Inflammatory macrophage (primary cell): ENCODE measurements around the gene S1PR4.
"Not testable (repeated sequence)": the region's sequence is repeated elsewhere in the genome, so short reads cannot be mapped to it uniquely, and the experiment has no call there.

Source experiments
- DNase-seq, 2 donors: peaks; one replicate each; pipeline ENCODE4 v3.0.0-alpha.2; 2020 to 2022

The S1PR4 gene

DNA sequence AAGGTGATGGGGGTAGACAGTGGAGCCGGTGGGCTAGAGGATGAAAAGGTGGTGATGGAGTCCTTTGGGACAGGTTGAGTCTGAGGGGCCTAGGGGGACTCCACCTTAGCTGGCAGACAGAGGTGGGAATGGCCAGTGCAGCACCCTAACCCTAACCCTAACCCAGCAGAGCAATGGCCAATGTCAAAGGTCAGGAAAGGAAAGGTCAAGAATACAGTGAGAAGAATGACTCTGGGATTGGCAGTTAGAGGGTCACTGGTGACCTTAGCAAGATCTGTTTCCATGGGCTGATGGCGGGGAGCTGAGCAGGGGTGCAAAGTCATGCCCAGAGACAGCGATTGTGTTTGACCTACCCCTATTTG is 26.2 kb upstream of the S1PR4 start:
- no peak for DNase-seq

DNA sequence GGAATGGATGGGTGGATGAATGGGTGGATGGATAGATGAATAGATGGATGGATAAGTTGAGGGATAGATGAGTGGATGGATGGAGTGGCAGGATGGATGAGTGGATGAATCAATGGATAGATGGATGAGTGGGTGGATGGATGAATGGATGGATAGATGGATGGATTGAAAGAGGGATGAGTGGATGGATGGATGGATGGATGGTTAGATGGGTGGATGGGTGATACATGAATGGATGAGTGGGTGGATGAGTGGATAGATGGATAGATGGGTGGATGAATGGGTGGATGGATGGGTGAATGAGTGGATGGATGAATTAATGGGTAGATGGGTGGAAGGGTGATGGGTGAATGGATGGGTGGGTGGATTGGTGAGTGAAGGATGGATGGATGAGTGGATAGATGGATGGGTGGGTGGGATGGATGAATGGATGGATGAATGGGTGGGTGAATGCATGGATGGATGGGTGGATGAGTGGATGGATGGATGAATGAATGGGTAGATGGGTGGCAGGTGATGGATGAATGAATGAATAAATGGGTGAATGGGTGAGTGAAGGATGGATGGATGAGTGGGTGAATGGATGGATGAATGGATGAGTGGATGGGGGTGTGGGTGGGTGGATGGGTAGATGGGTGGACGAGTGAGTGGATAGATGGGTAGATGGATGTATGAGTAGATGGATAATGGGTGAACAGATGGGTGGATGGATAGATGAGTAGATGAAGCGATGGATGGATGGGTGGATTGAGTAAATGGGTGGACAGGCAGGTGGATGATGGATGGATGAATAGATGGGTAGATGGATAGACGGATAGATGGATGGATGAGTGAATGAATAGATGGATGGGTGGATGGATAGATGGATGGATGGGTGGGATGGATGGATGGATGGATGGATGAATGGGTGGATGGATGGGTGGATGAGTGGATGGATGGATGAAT is 25.0 kb upstream of the S1PR4 start:
- DNase-seq = no peak

DNA sequence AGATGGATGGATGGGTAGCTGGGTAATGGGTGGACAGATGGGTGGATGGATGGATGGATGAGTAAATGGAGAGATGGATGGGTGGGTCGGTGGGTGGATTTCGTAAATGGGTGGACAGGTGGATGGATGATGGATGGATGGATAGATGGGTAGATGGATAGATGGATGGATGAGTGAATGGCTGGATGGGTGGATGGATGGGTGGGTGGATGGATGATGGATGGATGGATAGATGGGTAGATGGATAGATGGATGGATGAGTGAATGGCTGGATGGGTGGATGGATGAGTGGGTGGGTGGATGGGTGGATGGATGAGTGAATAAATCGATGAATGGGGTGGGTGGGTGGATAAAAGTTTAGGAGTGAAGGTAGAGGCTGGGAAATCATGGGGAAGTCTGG is 24.1 kb upstream of the S1PR4 start:
- DNase-seq = not testable (repeated sequence)

DNA sequence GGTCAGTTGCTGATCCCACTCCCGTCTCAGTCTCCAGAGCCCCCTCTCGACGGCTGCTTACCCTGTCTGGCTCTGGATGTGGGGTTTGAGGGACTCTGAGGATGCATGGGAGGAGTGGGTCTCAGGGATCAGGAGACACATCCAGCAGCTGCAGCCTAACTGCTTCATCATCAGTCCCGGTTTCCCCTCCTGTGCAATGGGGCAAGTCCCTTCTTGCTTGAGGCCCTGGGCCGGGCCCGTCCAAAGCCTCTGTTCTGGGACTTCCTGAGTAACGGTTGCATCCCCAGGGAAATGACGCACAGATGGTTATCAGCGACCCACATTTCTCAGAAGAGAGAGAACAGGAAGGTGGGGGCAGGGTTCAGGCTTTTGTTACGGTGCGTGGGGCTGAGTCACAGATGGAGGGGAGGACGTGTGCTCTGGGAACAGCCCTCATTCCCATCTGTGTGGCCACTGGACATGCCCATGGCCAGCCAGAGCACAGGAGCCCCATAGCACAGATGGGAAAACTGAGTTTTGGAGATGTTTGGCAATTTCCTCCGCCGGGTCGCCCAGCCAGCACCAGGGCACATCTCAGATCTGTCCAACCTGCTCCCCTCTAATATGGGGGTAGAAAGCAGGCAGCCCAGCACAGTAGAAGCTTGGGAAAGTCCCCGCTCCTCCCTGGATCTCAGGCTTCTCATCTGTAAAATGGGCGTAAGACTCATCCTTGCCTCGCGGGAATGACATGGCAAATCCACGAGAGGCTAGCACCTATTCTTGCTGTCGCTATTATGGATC is 23.4 kb upstream of the S1PR4 start:
- peak; percentile 92 to 94 for DNase-seq

DNA sequence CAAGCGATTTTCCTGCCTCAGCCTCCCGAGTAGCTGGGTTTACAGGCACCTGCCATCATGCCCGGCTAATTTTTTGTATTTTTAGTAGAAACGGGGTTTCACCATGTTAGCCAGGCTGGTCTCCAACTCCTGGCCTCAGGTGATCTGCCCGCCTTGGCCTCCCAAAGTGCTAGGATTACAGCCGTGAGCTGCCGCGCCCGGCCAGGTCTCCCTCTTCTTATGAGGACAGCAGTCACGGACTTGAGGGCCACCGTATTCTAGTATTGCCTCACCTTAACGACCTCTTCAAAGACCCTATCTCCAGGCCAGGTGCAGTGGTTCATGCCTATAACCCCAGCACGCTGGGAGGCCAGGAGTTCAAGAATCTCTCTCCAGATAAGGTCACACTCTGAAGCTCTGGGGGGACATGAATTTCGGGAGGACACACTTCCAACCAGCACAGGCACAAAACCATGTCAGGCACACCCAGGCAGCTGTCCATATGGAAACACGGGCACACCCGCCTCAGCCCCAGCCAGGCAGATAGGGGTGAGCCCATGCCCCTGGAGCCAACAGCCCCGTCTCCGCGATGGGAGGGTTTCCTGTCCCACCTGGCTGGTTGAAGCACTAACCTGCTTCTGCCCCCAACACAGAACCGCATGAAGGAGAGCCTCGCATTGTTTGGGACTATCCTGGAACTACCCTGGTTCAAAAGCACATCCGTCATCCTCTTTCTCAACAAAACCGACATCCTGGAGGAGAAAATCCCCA is 21.3 kb upstream of the S1PR4 start:
- DNase-seq = no peak

DNA sequence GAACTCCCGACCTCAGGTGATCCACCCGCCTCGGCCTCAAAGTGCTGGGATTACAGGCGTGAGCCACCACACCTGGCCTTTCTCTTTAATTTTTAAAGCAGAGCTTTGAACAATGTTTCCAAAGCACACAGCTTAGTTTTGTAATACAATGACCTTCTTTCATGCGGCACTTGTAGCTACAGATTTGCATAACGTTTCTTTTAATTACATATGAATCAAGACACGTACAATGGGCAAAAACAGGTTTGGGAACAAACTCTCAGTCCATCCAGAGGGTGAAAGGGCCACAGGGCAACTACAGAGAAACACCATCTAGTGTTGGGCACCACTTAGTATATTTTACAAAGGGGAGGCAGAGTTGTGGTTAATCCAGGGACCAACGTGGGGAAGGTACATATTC is 19.0 kb upstream of the S1PR4 start:
- no peak for DNase-seq

DNA sequence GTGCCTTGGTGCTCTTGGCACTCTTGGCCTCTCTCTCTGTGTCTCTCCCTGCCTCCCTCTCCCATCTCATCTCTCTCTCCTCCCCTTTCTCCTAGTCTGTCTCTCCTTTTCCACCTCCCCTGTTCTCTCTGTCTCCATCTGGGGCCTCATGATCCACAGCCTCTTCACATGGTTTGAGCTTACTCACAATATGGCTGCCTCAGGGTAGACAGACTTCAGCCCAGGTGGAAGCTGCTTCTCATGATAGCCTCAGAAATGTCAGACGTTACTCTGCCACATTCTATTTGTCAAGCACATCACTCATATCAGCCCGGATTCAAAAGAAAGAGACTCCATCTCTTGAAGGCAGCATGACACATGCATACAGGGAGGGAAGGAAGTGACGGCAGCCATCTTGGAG is 18.4 kb upstream of the S1PR4 start:
- DNase-seq = no peak

DNA sequence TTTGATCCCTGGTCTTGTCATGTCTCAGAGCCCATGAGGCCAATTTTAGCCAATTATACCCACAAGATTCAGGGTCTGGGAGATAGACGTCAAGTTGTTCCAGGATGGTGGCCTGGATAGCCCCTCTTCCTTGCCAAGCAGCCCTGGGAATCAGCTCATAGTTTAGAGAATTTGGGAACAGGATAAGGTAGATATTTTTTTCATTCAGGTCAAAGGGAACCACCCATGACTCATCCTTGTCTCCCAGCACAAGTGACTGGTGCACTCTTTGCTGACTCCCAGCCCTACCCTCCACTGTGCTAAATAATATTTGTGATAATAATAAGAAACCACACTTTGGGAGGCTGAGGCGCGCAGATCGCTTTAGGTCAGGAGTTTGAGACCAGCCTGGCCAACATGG is 17.1 kb upstream of the S1PR4 start:
- DNase-seq = no peak

DNA sequence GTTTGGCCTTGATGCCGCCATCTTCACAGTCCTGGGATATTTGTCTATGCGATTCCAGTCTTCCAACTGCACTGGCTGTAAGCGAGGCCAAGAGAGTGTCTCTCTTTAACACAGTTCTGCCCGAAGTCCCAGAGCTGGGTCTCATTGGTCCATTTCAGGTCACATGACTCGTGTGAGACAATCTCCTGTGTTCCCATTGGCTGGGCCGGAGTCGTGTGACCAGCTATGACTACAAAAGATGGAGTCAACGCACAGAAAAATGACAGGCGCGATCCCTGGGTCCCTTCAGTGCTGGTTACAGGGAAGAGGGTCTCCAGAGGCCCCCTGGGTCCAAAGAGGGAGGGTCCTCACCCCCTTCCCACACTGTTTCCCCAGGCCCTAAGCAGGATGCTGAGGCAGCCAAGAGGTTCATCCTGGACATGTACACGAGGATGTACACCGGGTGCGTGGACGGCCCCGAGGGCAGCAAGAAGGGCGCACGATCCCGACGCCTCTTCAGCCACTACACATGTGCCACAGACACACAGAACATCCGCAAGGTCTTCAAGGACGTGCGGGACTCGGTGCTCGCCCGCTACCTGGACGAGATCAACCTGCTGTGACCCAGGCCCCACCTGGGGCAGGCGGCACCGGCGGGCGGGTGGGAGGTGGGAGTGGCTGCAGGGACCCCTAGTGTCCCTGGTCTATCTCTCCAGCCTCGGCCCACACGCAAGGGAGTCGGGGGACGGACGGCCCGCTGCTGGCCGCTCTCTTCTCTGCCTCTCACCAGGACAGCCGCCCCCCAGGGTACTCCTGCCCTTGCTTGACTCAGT is 15.9 kb upstream of the S1PR4 start:
- peak in 1 of 2 donors; percentile 24 for DNase-seq

DNA sequence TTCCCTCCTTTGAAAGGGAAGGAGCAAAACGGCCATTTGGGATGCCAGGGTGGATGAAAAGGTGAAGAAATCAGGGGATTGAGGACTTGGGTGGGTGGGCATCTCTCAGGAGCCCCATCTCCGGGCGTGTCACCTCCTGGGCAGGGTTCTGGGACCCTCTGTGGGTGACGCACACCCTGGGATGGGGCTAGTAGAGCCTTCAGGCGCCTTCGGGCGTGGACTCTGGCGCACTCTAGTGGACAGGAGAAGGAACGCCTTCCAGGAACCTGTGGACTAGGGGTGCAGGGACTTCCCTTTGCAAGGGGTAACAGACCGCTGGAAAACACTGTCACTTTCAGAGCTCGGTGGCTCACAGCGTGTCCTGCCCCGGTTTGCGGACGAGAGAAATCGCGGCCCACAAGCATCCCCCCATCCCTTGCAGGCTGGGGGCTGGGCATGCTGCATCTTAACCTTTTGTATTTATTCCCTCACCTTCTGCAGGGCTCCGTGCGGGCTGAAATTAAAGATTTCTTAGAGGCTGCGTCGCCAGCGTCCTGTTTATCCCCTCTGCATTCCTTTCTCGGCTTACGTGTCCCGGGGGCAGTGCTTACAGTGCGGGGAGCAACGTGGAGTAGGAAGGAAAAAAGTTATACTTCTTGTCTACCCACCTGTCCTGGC is 15.2 kb upstream of the S1PR4 start:
- peak; percentile 62 to 69 for DNase-seq

DNA sequence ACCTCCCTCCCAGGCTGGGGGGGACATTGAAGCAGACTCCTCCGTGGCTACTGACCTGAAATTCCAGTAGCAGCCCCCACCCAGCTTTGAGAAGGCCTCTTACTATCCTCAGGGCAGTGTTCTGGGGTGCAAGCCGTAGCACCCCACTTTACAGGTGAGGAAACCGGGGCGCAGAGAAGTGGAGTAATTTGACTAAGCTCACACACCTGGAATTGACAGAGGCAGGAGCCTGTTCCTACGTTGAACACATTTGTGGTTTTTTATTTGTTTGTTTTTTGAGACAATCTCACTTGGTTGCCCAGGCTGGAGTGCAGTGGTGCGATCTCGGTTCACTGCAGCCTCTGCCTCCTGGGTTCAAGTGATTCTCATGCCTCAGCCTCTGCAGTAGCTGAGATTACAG is 14.6 kb upstream of the S1PR4 start:
- DNase-seq = no peak

DNA sequence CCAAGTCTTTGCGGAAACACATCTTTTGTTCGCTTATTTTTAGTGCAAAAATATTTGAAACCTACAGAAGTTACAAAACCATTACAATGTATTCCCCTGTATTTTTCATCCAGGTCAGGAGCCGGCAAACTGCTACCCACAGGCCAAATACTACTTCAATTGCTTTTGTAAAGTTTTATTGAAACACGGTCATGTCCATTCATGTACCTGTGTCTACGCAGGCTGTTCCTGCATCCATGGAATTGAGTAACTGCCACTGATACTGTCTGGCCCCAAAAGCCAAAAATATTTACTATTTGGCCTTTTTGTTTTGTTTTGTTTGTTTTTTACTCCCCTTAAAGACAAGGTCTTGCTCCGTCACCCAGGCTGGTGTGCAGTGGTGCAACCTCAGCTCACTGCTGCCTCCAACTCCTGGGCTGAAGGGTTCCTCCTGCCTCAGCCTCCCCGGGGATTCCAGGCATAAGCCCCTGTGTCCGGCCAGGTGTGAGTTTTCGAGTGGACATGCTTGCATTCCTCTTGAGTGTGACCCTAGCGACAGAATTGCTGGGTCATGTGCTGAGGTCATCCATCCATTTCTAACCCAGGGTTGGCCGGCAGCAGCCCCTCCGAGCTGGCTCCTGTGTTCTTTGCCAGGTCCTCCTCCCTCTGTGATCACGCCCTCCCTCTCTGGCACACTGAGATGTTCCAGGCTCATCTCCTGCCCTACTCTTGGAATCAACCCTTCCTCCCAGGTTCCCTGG is 10.9 kb upstream of the S1PR4 start:
- DNase-seq = no peak

DNA sequence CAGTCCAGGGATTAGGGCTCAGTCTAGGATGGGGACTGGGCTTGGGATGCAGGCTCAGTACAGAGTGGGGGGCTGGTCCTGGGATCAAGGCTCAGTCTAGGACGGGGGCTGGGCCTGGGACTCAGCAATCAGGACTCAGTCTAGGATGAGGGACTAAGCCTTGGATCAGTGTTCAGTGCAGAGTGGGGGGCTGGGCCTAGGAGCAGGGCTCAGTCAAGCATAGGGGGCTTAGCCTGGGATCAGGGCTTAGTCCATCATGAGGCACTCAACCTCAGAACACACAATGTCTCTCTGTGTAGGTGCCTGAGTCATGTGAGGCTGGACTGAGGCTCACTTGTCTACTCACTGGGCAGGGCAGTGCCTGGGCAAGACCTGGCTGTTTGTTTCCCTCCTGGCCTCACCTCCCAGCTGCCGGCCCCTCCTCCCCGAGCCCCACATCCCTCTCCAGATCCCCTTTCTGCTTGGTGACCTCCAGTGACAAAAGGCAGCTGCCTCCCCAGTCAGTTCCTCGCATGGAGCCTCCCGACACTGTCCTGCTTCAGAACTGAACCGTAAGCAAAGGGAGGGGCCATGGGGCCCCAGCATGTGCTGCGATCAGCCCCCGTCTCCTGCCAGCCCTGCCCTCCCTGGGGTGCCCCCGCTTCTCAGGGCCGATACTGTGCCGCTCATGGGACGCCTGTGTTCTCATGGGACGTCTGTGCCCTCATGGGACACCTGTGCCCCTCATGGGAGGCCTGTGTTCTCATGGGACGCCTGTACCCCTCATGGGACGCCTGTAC is 6.5 kb upstream of the S1PR4 start:
- DNase-seq = peak in 1 of 2 donors; percentile 8

DNA sequence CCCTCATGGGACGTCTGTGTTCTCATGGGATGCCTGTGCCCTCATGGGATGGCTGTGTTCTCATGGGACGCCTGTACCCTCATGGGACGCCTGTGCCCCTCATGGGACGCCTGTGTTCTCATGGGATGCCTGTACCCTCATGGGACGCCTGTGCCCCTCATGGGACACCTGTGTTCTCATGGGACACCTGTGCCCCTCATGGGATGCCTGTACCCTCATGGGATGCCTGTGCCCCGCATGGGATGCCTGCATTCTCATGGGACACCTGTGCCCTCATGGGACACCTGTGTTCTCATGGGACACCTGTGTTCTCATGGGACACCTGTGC is 5.9 kb upstream of the S1PR4 start:
- not testable (repeated sequence) for DNase-seq

DNA sequence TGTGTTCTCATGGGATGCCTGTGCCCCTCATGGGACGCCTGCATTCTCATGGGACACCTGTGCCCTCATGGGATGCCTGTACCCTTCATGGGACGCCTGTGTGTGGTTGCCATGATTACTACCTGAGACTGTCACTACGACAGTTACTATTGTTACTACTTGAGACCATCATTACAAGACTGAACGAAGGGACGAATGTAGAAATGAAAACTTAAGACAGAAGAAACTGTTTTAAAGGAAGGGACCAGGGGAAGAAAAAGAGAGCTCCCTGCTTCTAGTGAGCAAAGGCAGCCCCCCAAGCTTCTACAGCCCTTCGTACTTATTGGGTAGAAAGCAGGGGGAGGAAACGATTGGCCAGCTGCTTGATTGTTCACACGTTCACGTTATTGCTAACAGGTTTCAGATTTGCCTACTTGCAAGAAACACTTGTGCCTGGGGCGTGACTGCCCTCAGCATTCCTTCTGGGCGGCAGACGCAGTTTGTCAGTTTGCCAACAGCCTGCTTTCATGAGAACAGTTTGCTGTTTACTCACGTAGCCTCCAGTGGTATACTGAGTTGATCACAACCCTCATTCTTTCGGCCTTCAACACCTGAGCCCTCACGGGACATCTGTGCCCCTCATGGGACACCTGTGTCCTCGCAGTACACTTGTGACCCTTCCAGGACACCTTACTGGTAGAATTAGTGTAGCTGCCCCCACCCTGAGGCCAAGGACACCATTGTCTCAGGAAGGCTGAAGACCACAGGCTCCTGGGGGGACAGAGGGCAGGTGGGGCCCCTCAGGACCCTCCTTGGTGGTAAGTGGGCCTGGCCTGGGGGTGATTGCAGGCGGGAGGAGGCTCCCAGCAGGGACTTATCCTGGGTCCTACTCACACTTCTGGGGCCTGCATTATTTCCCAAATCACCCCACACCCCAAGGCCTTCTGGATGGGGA is 2.5 kb upstream of the S1PR4 start:
- no peak for DNase-seq

DNA sequence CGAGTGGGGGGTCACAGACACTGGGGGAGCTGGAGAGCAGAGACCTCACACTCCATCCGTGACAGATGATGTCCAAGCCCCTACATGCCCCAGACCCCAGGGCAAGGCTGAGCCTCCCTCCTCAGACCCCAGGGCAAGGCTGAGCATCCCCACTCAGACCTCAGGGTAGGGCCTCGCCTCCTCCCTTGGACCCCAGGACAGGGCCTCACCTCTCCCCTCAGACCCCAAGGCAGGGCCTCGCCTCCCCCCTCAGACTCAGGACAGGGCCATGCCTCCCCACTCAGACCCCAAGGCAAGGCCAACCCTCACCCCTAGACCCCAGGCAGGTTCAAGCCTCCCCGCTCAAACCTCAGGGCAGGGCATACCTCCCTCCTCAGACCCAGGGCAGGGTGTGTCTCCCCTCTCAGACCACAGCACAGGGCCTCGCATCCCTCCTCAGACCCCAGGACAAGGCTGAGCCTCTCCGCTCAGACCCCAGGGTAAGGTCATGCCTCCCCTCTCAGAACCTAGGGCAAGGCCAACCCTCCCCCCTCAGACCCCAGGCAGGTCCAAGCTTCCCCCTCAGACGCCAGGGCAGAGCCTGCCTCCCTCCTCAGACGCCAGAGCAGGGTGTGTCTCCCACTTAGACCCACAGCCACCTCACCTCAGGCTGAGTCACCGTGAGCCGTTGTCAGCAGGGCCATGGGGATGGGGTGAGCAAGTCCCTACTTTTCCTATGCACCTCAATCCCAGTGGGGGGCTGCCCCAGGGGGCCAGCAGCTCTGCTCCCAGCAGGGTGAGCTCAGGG is 1.7 kb upstream of the S1PR4 start:
- peak in 1 of 2 donors; percentile 55 for DNase-seq

DNA sequence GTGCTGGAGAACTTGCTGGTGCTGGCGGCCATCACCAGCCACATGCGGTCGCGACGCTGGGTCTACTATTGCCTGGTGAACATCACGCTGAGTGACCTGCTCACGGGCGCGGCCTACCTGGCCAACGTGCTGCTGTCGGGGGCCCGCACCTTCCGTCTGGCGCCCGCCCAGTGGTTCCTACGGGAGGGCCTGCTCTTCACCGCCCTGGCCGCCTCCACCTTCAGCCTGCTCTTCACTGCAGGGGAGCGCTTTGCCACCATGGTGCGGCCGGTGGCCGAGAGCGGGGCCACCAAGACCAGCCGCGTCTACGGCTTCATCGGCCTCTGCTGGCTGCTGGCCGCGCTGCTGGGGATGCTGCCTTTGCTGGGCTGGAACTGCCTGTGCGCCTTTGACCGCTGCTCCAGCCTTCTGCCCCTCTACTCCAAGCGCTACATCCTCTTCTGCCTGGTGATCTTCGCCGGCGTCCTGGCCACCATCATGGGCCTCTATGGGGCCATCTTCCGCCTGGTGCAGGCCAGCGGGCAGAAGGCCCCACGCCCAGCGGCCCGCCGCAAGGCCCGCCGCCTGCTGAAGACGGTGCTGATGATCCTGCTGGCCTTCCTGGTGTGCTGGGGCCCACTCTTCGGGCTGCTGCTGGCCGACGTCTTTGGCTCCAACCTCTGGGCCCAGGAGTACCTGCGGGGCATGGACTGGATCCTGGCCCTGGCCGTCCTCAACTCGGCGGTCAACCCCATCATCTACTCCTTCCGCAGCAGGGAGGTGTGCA is 587 bp downstream of the S1PR4 start:
- peak; percentile 41 to 49 for DNase-seq
